ENCODE results near the gene SNX32. TPM values are rescaled to one million over a fixed set of nuclear protein-coding genes. Genes with fewer than 3 reads are reported as not detected.

SNX32 gene
- polyA plus RNA-seq, 1 donor (not counting 4 experiments of a cell fraction or from before 2014, with no cell fraction given): 0.12 TPM

DNA sequence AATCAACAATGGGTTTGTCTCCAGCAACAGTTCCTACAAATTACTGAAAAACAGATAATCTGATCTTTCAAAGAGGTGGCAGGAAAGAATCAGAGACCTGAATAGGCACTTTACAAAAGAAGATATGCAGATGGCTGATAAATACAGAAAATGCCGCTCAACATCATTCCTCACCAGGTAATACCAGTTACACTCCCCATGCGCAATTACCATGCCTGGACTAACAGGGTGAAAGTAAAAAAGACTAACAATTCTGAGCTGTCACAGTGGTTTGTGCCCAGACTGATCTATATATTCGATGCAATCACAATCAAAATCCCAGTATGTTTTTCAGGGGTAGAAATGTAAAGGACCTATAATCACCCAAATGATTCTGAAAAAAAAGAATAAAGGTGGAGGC, 10.0 kb downstream of the SNX32 start:
- H3K4me2 ChIP-seq (ENCODE audit: control insufficient read depth, extremely low read depth, insufficient read depth, low read depth, low read length): no peak overlapping the region
- dilution Hi-C loops (cut with MboI; ENCODE audit: extremely low pct_ligation_motif_present, low sequenced_read_pairs): no loop called here
- H3K4me3 ChIP-seq (ENCODE audit: control insufficient read depth in 2 of 3, extremely low read depth in 1 of 3, insufficient read depth in 2 of 3, low read depth in 1 of 3, low read length in 3 of 3): no peak overlapping the region
- H3K79me2 ChIP-seq (ENCODE audit: control insufficient read depth, insufficient read depth, low read length): no peaks in the 10 kb centered on the region
- no peak for FAIRE-seq
- no peaks in the 10 kb centered on the region for H3K27me3 ChIP-seq (ENCODE audit: control insufficient read depth, extremely low read depth, insufficient read depth, low read length)
- TF ChIP-seq EZH2 (IDR thresholded peaks at IDR 0.05; ENCODE audit: low read length) (no peak), CTCF (optimal IDR thresholded peaks at IDR 0.05 in 1 of 3, IDR thresholded peaks at IDR 0.05 in 1 of 3, conservative IDR thresholded peaks at IDR 0.05 in 1 of 3; ENCODE audit: extremely low read depth in 1 of 3, insufficient read depth in 2 of 3, low read length in 3 of 3) (no peak)
- no peak overlapping the region for H3K9ac ChIP-seq (ENCODE audit: control insufficient read depth, extremely low read depth, insufficient read depth, low read length)
- no peaks in the 10 kb centered on the region for H4K20me1 ChIP-seq (ENCODE audit: control insufficient read depth, extremely low read depth, insufficient read depth, low read length)
- no peak overlapping the region for H3K27ac ChIP-seq (ENCODE audit: control insufficient read depth, insufficient read depth, low read length)
- H3K4me1 ChIP-seq (ENCODE audit: control insufficient read depth, extremely low read depth, insufficient read depth, low read length): peaks cover 4% of the 10 kb centered on the region
- H3K9me3 ChIP-seq (ENCODE audit: control insufficient read depth, low read depth, low read length): no peaks in the 10 kb centered on the region
- no peaks in the 10 kb centered on the region for H3K36me3 ChIP-seq (ENCODE audit: control insufficient read depth in 2 of 2, extremely low read depth in 1 of 2, insufficient read depth in 2 of 2, low read length in 2 of 2)
- no peak for DNase-seq (ENCODE audit: low read depth, low spot score)
- H3K9me1 ChIP-seq (ENCODE audit: control insufficient read depth, extremely low read depth, insufficient read depth, low read length): no peaks in the 10 kb centered on the region
- H2AFZ ChIP-seq (ENCODE audit: control insufficient read depth, low read length): no peak overlapping the region

- H3K9me1 ChIP-seq (ENCODE audit: control insufficient read depth, extremely low read depth, insufficient read depth, low read length): no peaks in the 10 kb centered on the region
- H3K9ac ChIP-seq (ENCODE audit: control insufficient read depth, extremely low read depth, insufficient read depth, low read length): no peak overlapping the region
- no peak overlapping the region for H2AFZ ChIP-seq (ENCODE audit: control insufficient read depth, low read length)
- no peaks in the 10 kb centered on the region for H4K20me1 ChIP-seq (ENCODE audit: control insufficient read depth, extremely low read depth, insufficient read depth, low read length)
- H3K79me2 ChIP-seq (ENCODE audit: control insufficient read depth, insufficient read depth, low read length): no peaks in the 10 kb centered on the region
- no peaks in the 10 kb centered on the region for H3K9me3 ChIP-seq (ENCODE audit: control insufficient read depth, low read depth, low read length)
- no peak overlapping the region for H3K27ac ChIP-seq (ENCODE audit: control insufficient read depth, insufficient read depth, low read length)
- no peak overlapping the region for H3K4me3 ChIP-seq (ENCODE audit: control insufficient read depth in 2 of 3, extremely low read depth in 1 of 3, insufficient read depth in 2 of 3, low read depth in 1 of 3, low read length in 3 of 3)
- dilution Hi-C loops (cut with MboI; ENCODE audit: extremely low pct_ligation_motif_present, low sequenced_read_pairs): no loop called here
- no peaks in the 10 kb centered on the region for H3K36me3 ChIP-seq (ENCODE audit: control insufficient read depth in 2 of 2, extremely low read depth in 1 of 2, insufficient read depth in 2 of 2, low read length in 2 of 2)
- H3K4me1 ChIP-seq (ENCODE audit: control insufficient read depth, extremely low read depth, insufficient read depth, low read length): peaks cover 4% of the 10 kb centered on the region
- DNase-seq (ENCODE audit: low read depth, low spot score): no peak
- TF ChIP-seq EZH2 (IDR thresholded peaks at IDR 0.05; ENCODE audit: low read length) (no peak), CTCF (optimal IDR thresholded peaks at IDR 0.05 in 1 of 3, IDR thresholded peaks at IDR 0.05 in 1 of 3, conservative IDR thresholded peaks at IDR 0.05 in 1 of 3; ENCODE audit: extremely low read depth in 1 of 3, insufficient read depth in 2 of 3, low read length in 3 of 3) (no peak)
- no peaks in the 10 kb centered on the region for H3K27me3 ChIP-seq (ENCODE audit: control insufficient read depth, extremely low read depth, insufficient read depth, low read length)
- no peak for FAIRE-seq
- H3K4me2 ChIP-seq (ENCODE audit: control insufficient read depth, extremely low read depth, insufficient read depth, low read depth, low read length): no peak overlapping the region
Observed at GRCh38 chr11:65844231-65844872, 10.6 kb downstream of the SNX32 start.

All from keratinocyte (primary cell).